ENCODE results near the gene HK3.

DNA sequence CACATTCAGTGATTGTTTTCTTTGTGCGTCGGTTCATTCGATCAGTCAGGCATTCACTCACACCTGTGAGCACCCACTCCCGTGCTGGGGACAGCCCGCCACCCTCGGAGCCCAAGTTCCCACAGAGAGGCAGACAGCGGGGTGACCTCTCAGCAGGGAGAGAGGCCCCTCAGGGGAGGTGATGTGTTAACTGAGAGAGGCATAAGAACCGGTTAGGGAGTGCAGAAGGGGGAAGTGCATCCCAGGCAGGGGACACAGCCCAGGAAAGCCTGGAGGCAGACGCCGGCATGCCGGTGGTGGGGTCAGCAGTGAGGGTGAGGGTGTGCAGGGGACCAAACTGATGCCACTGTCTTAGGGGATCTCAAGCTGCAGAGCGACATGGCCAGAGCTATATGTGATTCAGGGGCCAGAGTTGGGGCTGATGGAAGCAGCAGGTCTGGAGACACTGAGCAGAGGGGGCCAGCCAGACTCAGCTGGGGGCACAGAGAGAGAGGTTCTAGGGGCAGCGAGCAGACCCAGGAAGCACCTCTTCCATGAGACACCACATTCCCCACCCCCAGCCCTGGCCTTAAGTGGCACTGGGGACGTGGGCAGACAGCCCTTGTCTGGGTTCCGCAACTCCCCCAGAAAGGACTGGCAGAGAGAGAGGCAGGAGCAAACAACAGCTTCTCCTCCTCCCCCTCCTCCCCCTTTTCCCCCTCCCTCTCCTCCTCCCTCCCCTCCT lies 35.9 kb downstream of the HK3 start:
- TF ChIP-seq, protein P1, sequence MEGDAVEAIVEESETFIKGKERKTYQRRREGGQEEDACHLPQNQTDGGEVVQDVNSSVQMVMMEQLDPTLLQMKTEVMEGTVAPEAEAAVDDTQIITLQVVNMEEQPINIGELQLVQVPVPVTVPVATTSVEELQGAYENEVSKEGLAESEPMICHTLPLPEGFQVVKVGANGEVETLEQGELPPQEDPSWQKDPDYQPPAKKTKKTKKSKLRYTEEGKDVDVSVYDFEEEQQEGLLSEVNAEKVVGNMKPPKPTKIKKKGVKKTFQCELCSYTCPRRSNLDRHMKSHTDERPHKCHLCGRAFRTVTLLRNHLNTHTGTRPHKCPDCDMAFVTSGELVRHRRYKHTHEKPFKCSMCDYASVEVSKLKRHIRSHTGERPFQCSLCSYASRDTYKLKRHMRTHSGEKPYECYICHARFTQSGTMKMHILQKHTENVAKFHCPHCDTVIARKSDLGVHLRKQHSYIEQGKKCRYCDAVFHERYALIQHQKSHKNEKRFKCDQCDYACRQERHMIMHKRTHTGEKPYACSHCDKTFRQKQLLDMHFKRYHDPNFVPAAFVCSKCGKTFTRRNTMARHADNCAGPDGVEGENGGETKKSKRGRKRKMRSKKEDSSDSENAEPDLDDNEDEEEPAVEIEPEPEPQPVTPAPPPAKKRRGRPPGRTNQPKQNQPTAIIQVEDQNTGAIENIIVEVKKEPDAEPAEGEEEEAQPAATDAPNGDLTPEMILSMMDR (IDR thresholded peaks at IDR 0.05) = no peak
- no peak for TF ChIP-seq POLR2AphosphoS5 (IDR thresholded peaks at IDR 0.05)
- no peak for TF ChIP-seq POLR2A (IDR thresholded peaks at IDR 0.05)

Measured in transverse colon (tissue), 4 donors.